PC-3 (cell line): ENCODE results near the gene OR6N1. TPM values are rescaled to one million over a fixed set of nuclear protein-coding genes. Genes with fewer than 3 reads are reported as not detected.

ENCODE experiments used
- ATAC-seq: fragments of 200-7000 bp; cut with Tn5 transposase; 2 replicates; pipeline ENCODE4 v1.9.1; 2020; ENCODE audit warnings: mild to moderate bottlenecking, moderate library complexity
- BruUV-seq: library from RNA; stranded (reverse); fragments of 400-500 nt; replicated peaks from 2 replicates; lab custom pipeline; 2021; lab: Mats Ljungman, UMichigan
- CTCF ChIA-PET: fragments of 300-600 bp; sonication (Branson Sonifier 250); formaldehyde crosslinking; loops from one replicate; lab custom pipeline; 2022; ENCODE audit warnings: antibody characterized with exemption; lab: Charles Lee
- POLR2A ChIA-PET: fragments of 300-600 bp; sonication (Branson Sonifier 250); formaldehyde crosslinking; loops from one replicate; lab custom pipeline; 2022; ENCODE audit warnings: antibody characterized with exemption; ENCODE audit not compliant: unreplicated experiment; lab: Charles Lee
- DNase-seq: peaks from one replicate; pipeline ENCODE4 v3.0.0-alpha.2; 2015
- H2AFZ ChIP-seq: fragments of 300-600 bp; sonication (generic); 2 replicates; pipeline ENCODE4 v1.6.0; 2016; ENCODE audit warnings: antibody characterized with exemption, low read length
- H3F3A ChIP-seq: fragments of 300-600 bp; sonication (generic); one replicate; pipeline ENCODE4 v1.6.0; 2017; ENCODE audit warnings: antibody characterized with exemption, low read length, control low read depth, mild to moderate bottlenecking; ENCODE audit not compliant: unreplicated experiment
- H3K27ac ChIP-seq: fragments of 300-600 bp; sonication (generic); 2 replicates; pipeline ENCODE4 v1.5.1; 2016; ENCODE audit warnings: mild to moderate bottlenecking, low read length
- H3K27me3 ChIP-seq: fragments of 300-600 bp; sonication (generic); 2 replicates; pipeline ENCODE4 v1.6.1; 2016; ENCODE audit warnings: low read length, mixed read lengths
- H3K36me3 ChIP-seq: fragments of 300-600 bp; sonication (generic); 2 replicates; pipeline ENCODE4 v1.6.1; 2016; ENCODE audit warnings: low read depth, mixed run types, low read length, mixed read lengths
- H3K4me1 ChIP-seq: fragments of 300-600 bp; sonication (generic); 2 replicates; pipeline ENCODE4 v1.5.1; 2016; ENCODE audit warnings: low read length; ENCODE audit not compliant: insufficient read depth
- H3K4me2 ChIP-seq: fragments of 300-600 bp; sonication (generic); 2 replicates; pipeline ENCODE4 v1.6.0; 2016; ENCODE audit warnings: low read length
- H3K4me3 ChIP-seq: fragments of 300-600 bp; sonication (generic); 2 replicates; pipeline ENCODE4 v1.5.1; 2016; ENCODE audit warnings: mild to moderate bottlenecking, low read length, mixed read lengths
- H3K79me2 ChIP-seq: fragments of 300-600 bp; sonication (generic); 2 replicates; pipeline ENCODE4 v1.6.1; 2017; ENCODE audit warnings: low read length, mixed read lengths
- H3K9ac ChIP-seq: fragments of 300-600 bp; sonication (generic); 2 replicates; pipeline ENCODE4 v1.6.0; 2016; ENCODE audit warnings: mild to moderate bottlenecking, low read length
- H3K9me2 ChIP-seq: fragments of 300-600 bp; sonication (generic); replicated peaks from 2 replicates; pipeline ENCODE4 v1.6.1; 2016; ENCODE audit warnings: mixed run types, low read length, mixed read lengths
- H3K9me3 ChIP-seq: fragments of 300-600 bp; sonication (generic); 2 replicates; pipeline ENCODE4 v1.6.1; 2016; ENCODE audit warnings: low read length, mixed read lengths
- H4K20me1 ChIP-seq: fragments of 300-600 bp; sonication (generic); 2 replicates; pipeline ENCODE4 v1.6.1; 2016; ENCODE audit warnings: low read length, mixed read lengths
- CTCF ChIP-seq: fragments of 300-600 bp; sonication (generic); conservative IDR thresholded peaks from 2 replicates; pipeline ENCODE4 v1.5.1; 2017; ENCODE audit warnings: antibody characterized with exemption, low read depth, mild to moderate bottlenecking, low read length
- EZH2 ChIP-seq: fragments of 300-600 bp; sonication (generic); IDR thresholded peaks from one replicate; pipeline ENCODE4 v1.6.1; 2017; ENCODE audit warnings: antibody characterized with exemption, mild to moderate bottlenecking, low read length; ENCODE audit not compliant: unreplicated experiment
- EZH2phosphoT487 ChIP-seq: fragments of 300-600 bp; sonication (generic); IDR thresholded peaks from 2 replicates; pipeline ENCODE4 v1.6.1; 2018; ENCODE audit warnings: mild to moderate bottlenecking, antibody characterized with exemption, low read length, borderline replicate concordance
- intact Hi-C: fragments of 100-400 bp; cut with micrococcal nuclease; formaldehyde crosslinking; loops from 2 replicates; pipeline ENCODE4 v1.9.0; 2023
- total RNA-seq: library from RNA; depleted of rRNA; stranded (reverse); fragments of >200 nt; gene quantifications from 2 replicates; pipeline ENCODE4 v1.2.3, GENCODE V29; 2014

Gene OR6N1
- total RNA-seq, 1 experiment from 2014 or later, result not detected

GRCh38 chr1:158799689-158800088, 27.7 kb upstream of the OR6N1 start:
- no peak for TF ChIP-seq CTCF
- Histone ChIP-seq H3K9me3 (no peaks in the 10 kb centered on the region), H3K4me3 (no peak overlapping the region), H3K4me2 (no peak overlapping the region), H3K36me3 (no peaks in the 10 kb centered on the region), H3K9me2 (no peaks in the 10 kb centered on the region), H3K27ac (no peak overlapping the region), H3K27me3 (no peaks in the 10 kb centered on the region; the same call in 1 of the 2 replicates), H3K9ac (no peak overlapping the region), H3K79me2 (no peaks in the 10 kb centered on the region), H3F3A (no peaks in the 10 kb centered on the region), H4K20me1 (no peaks in the 10 kb centered on the region), H2AFZ (no peak overlapping the region), H3K4me1 (no peaks in the 10 kb centered on the region)
- CTCF ChIA-PET, result no interaction called here
- no TSS peak for BruUV-seq
- no peak for DNase-seq
- intact Hi-C loops, result loop anchor here (5.0 kb wide), 1 partner anchor 273 kb away; no protein-coding TSS in a partner anchor
- ATAC-seq, result no peak
- POLR2A ChIA-PET, result no interaction called here

GRCh38 chr1:158798531-158798930, 26.5 kb upstream of the OR6N1 start:
- Histone ChIP-seq H4K20me1 (no peaks in the 10 kb centered on the region), H3K27ac (no peak overlapping the region), H3K4me1 (no peaks in the 10 kb centered on the region), H3K4me2 (no peak overlapping the region), H3K79me2 (no peaks in the 10 kb centered on the region), H3K4me3 (no peak overlapping the region), H3K9me2 (no peaks in the 10 kb centered on the region), H3K27me3 (no peaks in the 10 kb centered on the region; the same call in 1 of the 2 replicates), H3K9me3 (no peaks in the 10 kb centered on the region), H3K9ac (no peak overlapping the region), H3K36me3 (no peaks in the 10 kb centered on the region), H2AFZ (no peak overlapping the region), H3F3A (no peaks in the 10 kb centered on the region)
- POLR2A ChIA-PET, result no interaction called here
- intact Hi-C loops, result loop anchor here (1.0 to 5.0 kb wide), 2 partner anchors 200 to 274 kb away; no protein-coding TSS in a partner anchor
- no TSS peak for BruUV-seq
- no peak; the same call in 1 of the 2 replicates for ATAC-seq
- CTCF ChIA-PET, result no interaction called here
- TF ChIP-seq EZH2 (no peak), EZH2phosphoT487 (no peak), CTCF (0 out of 2 replicates have a peak, but pooled peaks have one; percentile 11)
- DNase-seq, result peak; percentile 7

GRCh38 chr1:158794247-158794646, 22.3 kb upstream of the OR6N1 start:
- ChIA-PET POLR2A (no interaction called here), CTCF (no interaction called here)
- H3K27ac ChIP-seq, result no peak overlapping the region
- H3K4me1 ChIP-seq, result no peaks in the 10 kb centered on the region
- TF ChIP-seq EZH2, result no peak
- no peak for TF ChIP-seq EZH2phosphoT487
- TF ChIP-seq CTCF, result no peak
- DNase-seq (no peak), ATAC-seq (no peak)
- H3K36me3 ChIP-seq, result no peaks in the 10 kb centered on the region
- no peak overlapping the region for H3K9ac ChIP-seq
- H3K4me3 ChIP-seq, result no peak overlapping the region
- H3K27me3 ChIP-seq, result no peaks in the 10 kb centered on the region; the same call in 1 of the 2 replicates
- no peaks in the 10 kb centered on the region for H3F3A ChIP-seq
- H3K9me3 ChIP-seq, result no peaks in the 10 kb centered on the region
- no peaks in the 10 kb centered on the region for H4K20me1 ChIP-seq
- no peak overlapping the region for H2AFZ ChIP-seq
- H3K9me2 ChIP-seq, result no peaks in the 10 kb centered on the region
- intact Hi-C loops, result no loop called here
- H3K79me2 ChIP-seq, result no peaks in the 10 kb centered on the region
- BruUV-seq, result no TSS peak
- H3K4me2 ChIP-seq, result no peak overlapping the region
